ENCODE measurements around the gene PADI2.

DNA sequence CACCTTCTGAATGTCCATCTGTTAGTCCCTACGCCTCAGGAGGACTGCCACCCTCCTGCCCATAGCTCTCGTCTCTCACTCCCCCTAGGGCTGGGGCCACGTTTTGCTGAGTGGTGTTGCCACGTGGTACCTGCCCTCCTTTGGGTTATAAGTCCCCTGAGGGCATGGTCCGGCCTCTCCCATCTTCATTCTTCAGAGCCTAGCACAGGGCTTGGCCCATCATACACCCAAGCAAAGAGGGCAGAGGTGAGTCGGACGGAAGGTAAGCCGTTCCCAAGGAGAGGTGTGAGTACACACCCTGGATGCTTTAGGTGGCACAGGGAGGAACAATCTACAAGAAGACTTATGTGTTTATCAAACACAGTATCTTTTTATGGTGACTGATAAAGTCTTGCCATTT is 10.9 kb downstream of the PADI2 start:
- TF ChIP-seq POLR2AphosphoS5 (IDR thresholded peaks at IDR 0.05; ENCODE audit: low read depth) (no peak), EZH2 (IDR thresholded peaks at IDR 0.05; ENCODE audit: low read depth, unreplicated experiment) (no peak), EZH2phosphoT487 (IDR thresholded peaks at IDR 0.05; ENCODE audit: unreplicated experiment) (no peak), CREB1 (CRISPR knock-in tag; IDR thresholded peaks at IDR 0.05; ENCODE audit: low read depth) (no peak)
- TF ChIP-seq, protein P1, sequence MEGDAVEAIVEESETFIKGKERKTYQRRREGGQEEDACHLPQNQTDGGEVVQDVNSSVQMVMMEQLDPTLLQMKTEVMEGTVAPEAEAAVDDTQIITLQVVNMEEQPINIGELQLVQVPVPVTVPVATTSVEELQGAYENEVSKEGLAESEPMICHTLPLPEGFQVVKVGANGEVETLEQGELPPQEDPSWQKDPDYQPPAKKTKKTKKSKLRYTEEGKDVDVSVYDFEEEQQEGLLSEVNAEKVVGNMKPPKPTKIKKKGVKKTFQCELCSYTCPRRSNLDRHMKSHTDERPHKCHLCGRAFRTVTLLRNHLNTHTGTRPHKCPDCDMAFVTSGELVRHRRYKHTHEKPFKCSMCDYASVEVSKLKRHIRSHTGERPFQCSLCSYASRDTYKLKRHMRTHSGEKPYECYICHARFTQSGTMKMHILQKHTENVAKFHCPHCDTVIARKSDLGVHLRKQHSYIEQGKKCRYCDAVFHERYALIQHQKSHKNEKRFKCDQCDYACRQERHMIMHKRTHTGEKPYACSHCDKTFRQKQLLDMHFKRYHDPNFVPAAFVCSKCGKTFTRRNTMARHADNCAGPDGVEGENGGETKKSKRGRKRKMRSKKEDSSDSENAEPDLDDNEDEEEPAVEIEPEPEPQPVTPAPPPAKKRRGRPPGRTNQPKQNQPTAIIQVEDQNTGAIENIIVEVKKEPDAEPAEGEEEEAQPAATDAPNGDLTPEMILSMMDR (conservative IDR thresholded peaks at IDR 0.05; ENCODE audit: low read depth in 2 of 2) = no peak
